HG02943 (cell line): ENCODE results near the gene HSPA4.

Experiments
- ATAC-seq: cut with Tn5 transposase; IDR thresholded peaks from one replicate; pipeline ENCODE4 v1.9.1; 2021; ENCODE audit warnings: mild to moderate bottlenecking, low read depth, moderate library complexity; ENCODE audit not compliant: unreplicated experiment

The HSPA4 gene

DNA sequence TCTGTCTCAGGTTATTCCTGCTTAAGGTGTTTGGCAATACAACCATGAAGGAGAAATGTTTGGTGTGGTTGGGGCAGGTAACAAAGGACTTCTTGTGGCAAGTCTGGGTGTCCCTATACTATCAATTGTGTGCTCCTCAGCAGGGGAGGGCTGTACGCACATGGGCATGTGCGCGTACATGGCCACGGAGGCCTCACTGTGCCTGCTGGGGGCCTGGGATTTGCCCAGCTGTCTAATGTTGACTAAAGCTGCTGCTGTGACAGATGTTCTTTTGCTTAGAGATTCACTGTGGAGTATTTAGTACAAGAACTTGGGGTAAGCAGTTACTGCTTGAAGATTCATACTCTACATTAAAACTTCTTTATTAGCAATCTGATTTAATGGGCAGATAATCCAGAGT, 97.5 kb downstream of the HSPA4 start:
- ATAC-seq = no peak

DNA sequence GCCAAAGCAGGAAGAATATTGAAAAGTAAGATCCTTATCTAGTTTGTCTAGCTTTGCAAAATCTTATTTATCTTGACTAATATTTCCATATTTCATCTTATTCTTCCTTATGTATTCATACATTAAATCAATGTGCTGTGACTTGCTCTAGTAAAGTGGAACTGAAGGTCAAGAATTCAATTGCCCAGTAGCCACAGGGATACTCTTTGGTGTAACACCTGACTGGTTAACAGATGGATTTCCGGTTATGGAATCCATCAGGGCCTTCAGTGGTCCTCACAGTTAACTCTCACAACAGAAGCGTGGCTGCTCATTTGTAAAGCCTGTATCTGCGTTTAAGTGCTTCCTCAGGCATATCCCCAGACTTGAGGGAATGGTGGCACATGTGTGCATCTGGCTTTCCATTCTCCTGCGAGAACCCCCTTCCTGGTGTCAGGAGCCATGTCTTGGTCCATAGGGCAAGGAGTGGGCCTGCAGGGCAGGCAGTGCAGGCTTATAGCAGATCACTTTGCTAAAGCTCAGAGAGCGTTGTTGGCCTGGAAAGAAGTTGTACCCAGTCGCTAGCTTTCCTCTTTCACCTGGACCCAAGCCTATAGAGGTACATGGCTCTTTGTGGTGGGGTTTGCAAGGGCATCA, 99.2 kb downstream of the HSPA4 start:
- ATAC-seq = no peak

DNA sequence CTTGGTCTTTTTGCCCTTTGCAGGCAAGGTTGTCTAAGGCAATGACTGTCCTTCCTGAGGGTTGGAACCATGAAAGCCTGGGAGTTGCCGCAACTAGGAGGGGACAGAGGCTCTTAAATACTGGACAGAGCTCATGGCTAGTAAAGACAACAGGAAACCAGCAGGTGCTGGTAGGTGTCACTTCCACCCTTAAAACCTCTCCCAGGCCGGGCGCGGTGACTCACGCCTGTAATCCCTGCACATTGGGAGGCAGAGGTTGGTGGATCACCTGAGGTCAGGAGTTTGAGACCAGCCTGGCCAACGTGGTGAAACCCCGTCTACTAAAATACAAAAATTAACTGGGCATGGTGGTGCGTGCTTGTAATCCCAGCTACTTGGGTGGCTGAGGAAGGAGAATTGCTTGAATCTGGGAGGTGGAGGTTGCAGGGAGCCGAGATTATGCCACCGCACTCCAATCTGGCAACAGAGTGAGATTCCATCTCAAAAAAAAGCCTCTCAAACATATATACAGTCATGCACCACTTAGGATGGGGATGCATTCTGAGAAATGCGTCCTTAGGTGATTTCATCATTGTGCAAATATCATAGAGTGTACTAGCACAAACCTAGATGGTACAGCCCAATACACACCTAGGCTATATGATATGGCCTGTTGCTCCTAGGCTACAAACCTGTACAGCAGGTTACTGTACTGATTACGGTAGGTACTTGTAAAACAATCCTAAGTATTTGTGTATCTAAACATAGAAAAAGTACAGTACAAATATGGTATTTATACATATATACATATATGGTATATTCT, 102.7 kb downstream of the HSPA4 start:
- ATAC-seq = no peak

DNA sequence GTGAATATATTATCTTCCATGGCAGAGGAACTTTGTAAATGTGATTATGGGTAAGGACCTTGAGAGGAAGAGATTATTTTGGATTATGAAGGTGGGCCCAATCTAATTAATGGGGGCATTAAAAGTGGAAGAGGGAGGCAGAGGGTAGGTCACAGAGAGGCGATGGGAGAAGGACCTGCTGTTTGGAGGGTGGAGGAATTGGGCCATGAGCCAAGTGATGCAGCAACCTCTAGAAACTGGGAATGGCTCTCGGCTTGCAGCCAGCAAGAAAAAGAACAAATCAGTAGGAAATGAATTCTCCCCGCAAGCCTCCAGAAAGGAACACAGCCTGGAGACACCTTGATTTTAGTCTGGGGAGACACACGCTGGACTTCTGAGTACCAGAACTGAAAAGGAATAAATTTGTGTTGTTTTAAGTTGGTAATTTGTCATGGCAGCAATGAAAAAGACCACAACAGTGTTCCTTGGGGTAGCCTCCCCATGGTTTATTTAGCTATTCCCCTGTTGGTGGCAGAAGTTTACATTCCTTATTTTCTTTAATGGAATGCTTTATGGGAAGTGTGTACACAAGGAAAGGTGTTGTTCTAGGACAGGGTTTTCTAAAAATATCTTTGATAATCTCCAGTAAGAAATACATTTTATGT, 103.6 kb downstream of the HSPA4 start:
- ATAC-seq = no peak
